Measurements from ENCODE around the gene PAH.
A peak's percentile ranks its signal among the peaks of the same experiment; 100 is the strongest.

Gene PAH

GRCh38 chr12:102876883-102877282 is 40.2 kb downstream of the PAH start:
- no peak for TF ChIP-seq ZFX (IDR thresholded peaks at IDR 0.05; ENCODE audit: borderline replicate concordance)
- peak; percentile 60 for TF ChIP-seq CTCF (IDR thresholded peaks at IDR 0.05)
- no peak overlapping the region for H3K27ac ChIP-seq

DNA sequence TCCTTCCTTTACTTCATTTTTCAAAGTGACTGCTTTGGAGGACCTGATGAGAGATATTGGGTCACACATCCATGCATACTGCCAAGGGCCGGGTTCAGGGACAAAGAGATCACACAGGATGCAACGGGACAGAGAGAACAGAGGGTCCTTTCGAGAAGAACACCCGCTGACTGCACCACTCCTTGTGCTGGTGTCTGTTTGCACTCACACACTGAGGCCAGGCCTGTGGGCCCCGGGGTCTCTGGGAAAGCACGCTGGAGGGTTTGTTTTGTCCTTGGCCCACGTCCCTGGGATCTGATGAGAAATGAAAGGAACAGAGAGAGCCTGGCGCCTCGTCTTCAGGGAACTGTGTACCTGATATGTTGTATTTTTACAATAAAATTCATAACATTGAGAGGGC is 42.2 kb downstream of the PAH start:
- TF ChIP-seq ZFX (IDR thresholded peaks at IDR 0.05; ENCODE audit: borderline replicate concordance) = no peak
- no peak for TF ChIP-seq CTCF (IDR thresholded peaks at IDR 0.05)

DNA sequence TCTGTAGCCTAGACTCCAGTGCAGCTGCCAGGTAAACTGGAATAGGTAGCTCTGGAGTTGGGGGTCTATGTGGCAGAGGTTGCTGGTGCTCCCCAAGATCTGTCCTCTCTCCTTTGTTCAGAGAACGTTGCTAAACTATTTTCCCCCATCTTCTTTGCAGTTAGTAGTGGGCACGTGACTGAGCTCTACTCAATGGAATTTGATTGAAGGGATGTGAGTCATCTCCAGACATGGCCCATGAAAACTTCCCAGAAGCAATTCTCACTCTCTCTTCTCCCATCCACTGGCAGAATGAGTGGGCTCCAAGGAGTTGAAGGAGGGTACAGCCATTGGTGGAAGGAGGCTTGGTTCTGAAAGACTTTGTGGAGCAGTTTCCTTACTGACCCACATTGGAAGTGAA is 44.0 kb downstream of the PAH start:
- no peak overlapping the region for H3K27ac ChIP-seq
- TF ChIP-seq ZFX (IDR thresholded peaks at IDR 0.05; ENCODE audit: borderline replicate concordance) (no peak), CTCF (IDR thresholded peaks at IDR 0.05) (no peak)

More for the DNA sequence above, 42.2 kb downstream of the PAH start:
- H3K27ac ChIP-seq = no peak overlapping the region

- TF ChIP-seq ZFX (IDR thresholded peaks at IDR 0.05; ENCODE audit: borderline replicate concordance) = no peak
- TF ChIP-seq CTCF (IDR thresholded peaks at IDR 0.05) = no peak
- no peak overlapping the region for H3K27ac ChIP-seq
Measured at GRCh38 chr12:102871014-102871413, 46.0 kb downstream of the PAH start.

GRCh38 chr12:102869571-102869970 is 47.5 kb downstream of the PAH start:
- TF ChIP-seq ZFX (IDR thresholded peaks at IDR 0.05; ENCODE audit: borderline replicate concordance) (no peak), CTCF (IDR thresholded peaks at IDR 0.05) (no peak)
- H3K27ac ChIP-seq = no peak overlapping the region

DNA sequence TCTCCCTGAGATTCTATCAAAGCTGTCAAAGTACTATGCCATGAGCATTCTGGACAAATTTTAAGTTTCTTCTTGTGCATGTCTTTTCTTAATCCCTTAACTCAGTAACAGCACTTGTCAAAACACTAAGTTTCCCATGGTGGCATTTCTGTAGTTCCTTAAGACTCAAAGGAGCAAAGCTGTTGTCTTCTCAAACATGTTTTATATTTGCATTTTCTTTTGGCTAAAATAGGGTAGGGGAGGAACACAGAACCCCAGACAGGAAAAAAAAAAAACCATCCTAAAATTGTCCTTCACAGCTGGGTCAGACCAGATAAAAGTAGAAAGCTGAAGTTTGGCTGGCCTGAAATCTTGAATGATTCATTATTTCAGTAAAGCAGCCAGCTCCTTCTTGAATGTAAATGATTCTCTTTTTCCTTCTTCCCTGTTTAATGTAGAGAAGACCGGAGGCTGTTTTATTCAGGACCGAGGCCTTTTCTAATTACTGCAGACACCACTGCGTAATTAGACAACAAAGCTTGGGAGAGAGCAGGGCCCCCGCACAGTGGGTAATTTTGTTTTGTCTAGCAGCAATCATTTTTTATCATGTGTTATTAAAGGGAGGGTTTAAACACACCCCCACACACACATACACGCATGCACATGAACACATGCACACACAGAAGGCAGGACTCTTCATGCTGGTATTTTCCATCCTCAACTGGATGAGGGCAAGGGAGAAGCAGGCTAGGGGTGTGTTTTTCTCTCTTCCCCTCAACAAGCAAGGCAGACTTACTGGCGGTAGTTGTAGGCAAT is 51.0 kb downstream of the PAH start:
- H3K27ac ChIP-seq = no peak overlapping the region
- TF ChIP-seq ZFX (IDR thresholded peaks at IDR 0.05; ENCODE audit: borderline replicate concordance) = no peak
- no peak for TF ChIP-seq CTCF (IDR thresholded peaks at IDR 0.05)

DNA sequence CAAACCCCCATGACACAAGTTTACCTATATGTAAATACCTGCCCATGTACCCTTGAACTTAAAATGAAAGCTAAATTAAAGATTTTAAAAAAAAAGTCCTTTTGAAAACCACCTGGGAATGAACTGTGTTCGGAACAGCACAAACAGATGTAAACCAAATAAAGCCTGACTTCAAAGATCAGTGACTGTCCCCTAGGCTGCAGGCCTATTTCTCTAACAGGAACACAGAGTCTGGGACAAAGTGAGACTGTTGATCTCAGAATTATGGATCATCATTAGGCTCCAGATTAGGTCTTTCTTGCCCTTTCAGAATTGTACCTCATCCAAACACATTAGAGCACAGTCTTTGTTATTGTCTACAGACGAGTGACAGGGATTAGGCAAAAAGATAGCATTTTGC is 54.6 kb downstream of the PAH start:
- no peak overlapping the region for H3K27ac ChIP-seq
- TF ChIP-seq CTCF (IDR thresholded peaks at IDR 0.05) = no peak
- TF ChIP-seq ZFX (IDR thresholded peaks at IDR 0.05; ENCODE audit: borderline replicate concordance) = no peak
